Measurements from ENCODE around the gene PHLPP2.
"Not testable (repeated sequence)": the region's sequence is repeated elsewhere in the genome, so short reads cannot be mapped to it uniquely, and the experiment has no call there.

PHLPP2 gene

GRCh38 chr16:71722801-71723536 is 1.5 kb downstream of the PHLPP2 start:
- peak; percentile 75 for DNase-seq

- no peak for DNase-seq
Observed at GRCh38 chr16:71721066-71721740, 3.3 kb downstream of the PHLPP2 start.

GRCh38 chr16:71712501-71712900 is 12.0 kb downstream of the PHLPP2 start:
- DNase-seq, result no peak

GRCh38 chr16:71711789-71712188 is 12.7 kb downstream of the PHLPP2 start:
- DNase-seq, result no peak

- no peak for DNase-seq
Observed at GRCh38 chr16:71709229-71709781, 15.2 kb downstream of the PHLPP2 start.

GRCh38 chr16:71708696-71709095 is 15.8 kb downstream of the PHLPP2 start:
- no peak for DNase-seq

GRCh38 chr16:71707199-71707598 is 17.3 kb downstream of the PHLPP2 start:
- no peak for DNase-seq

GRCh38 chr16:71706046-71706445 is 18.5 kb downstream of the PHLPP2 start:
- DNase-seq, result no peak

GRCh38 chr16:71703333-71703732 is 21.2 kb downstream of the PHLPP2 start:
- DNase-seq, result no peak

- no peak for DNase-seq
Observed at GRCh38 chr16:71700831-71701230, 23.7 kb downstream of the PHLPP2 start.

GRCh38 chr16:71698491-71698890 is 26.0 kb downstream of the PHLPP2 start:
- DNase-seq, result no peak

- DNase-seq, result no peak
Observed at GRCh38 chr16:71693164-71693563, 31.3 kb downstream of the PHLPP2 start.

- no peak for DNase-seq
Observed at GRCh38 chr16:71689901-71690300, 34.6 kb downstream of the PHLPP2 start.

GRCh38 chr16:71687861-71688260 is 36.6 kb downstream of the PHLPP2 start:
- no peak for DNase-seq

GRCh38 chr16:71684280-71684679 is 40.2 kb downstream of the PHLPP2 start:
- not testable (repeated sequence) for DNase-seq

- no peak for DNase-seq
Observed at GRCh38 chr16:71681360-71681759, 43.1 kb downstream of the PHLPP2 start.

GRCh38 chr16:71676236-71676635 is 48.3 kb downstream of the PHLPP2 start:
- DNase-seq, result no peak

GRCh38 chr16:71675380-71675779 is 49.1 kb downstream of the PHLPP2 start:
- no peak for DNase-seq

GRCh38 chr16:71674229-71674628 is 50.3 kb downstream of the PHLPP2 start:
- no peak for DNase-seq

GRCh38 chr16:71673582-71673973 is 50.9 kb downstream of the PHLPP2 start:
- no peak for DNase-seq

GRCh38 chr16:71672803-71673581 is 51.5 kb downstream of the PHLPP2 start:
- DNase-seq, result no peak

- DNase-seq, result no peak
Observed at GRCh38 chr16:71672125-71672524, 52.4 kb downstream of the PHLPP2 start.

- no peak for DNase-seq
Observed at GRCh38 chr16:71671165-71671564, 53.3 kb downstream of the PHLPP2 start.

- no peak for DNase-seq
Observed at GRCh38 chr16:71670537-71670936, 54.0 kb downstream of the PHLPP2 start.

Data from stimulated activated CD8-positive, alpha-beta memory T cell treated with anti-CD3 and anti-CD28 coated beads, Interleukin-4, amount 100 ng/mL, for 48 hours (primary cell).